Measurements from ENCODE around the gene GFOD1.

The GFOD1 gene

DNA sequence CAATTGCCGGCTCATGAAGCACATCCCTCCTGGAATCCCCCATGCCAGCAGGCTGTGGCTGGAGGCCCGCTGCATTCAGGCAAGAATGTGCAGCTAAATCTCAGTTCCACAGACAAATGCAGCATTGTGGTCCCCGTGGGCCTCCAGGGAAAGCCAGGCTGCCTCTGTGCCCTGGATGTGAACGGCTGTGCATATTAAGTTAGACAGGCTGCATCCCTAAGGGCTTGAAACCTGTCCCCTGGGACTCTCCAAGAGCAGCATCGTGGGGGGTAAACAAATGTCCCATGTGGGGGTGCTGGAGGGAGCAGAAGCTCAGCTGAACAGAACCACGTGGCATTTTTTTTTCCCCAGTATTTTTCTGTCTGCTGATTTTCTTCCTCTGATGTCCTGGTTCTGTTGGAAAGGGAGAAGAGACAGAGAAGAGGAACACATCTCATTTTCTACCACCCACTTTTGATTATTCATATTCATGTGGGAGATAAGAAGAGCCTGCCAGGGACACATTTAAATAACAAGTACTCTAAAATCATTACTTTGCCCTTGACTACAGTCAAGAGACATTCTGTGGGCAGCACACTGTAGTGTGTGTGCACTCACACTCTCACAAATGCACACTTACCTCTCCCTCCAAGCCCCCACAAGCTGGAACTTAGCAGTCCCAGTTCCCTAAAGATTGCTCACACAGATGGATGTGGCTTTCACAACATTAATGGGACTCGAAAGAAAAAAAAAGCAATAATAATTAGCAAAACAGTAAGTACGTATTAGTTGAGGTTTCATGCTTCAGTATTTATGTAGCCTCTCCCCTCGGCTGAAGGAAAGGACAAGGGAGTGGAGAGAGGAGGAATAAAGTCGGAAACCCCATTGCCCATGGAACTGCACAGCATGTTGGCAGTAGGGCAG lies 16.9 kb downstream of the GFOD1 start:
- no peaks in the 10 kb centered on the region for H3K9me2 ChIP-seq (replicated peaks; ENCODE audit: control insufficient read depth, low read length)
- H3F3A ChIP-seq (ENCODE audit: control insufficient read depth, insufficient read depth): no peaks in the 10 kb centered on the region
- peaks cover 39% of the 10 kb centered on the region for H3K4me1 ChIP-seq (ENCODE audit: control insufficient read depth, low read length)
- TF ChIP-seq CTCF (IDR thresholded peaks at IDR 0.05; ENCODE audit: low read depth, low read length, poor library complexity, severe bottlenecking): no peak
- TF ChIP-seq EZH2phosphoT487 (IDR thresholded peaks at IDR 0.05; ENCODE audit: borderline replicate concordance, low read length): no peak
- H4K20me1 ChIP-seq (ENCODE audit: control insufficient read depth, insufficient read depth, low read depth, low read length): no peaks in the 10 kb centered on the region
- H3K4me2 ChIP-seq (ENCODE audit: low read length): peak overlapping the region; percentile 12; the same call in 1 of the 2 replicates
- no peaks in the 10 kb centered on the region for H3K9me3 ChIP-seq (ENCODE audit: control insufficient read depth, insufficient read depth, low read length)
- H3K27ac ChIP-seq (ENCODE audit: low read depth, low read length): no peak overlapping the region
- H3K36me3 ChIP-seq (ENCODE audit: control insufficient read depth, low read length): no peaks in the 10 kb centered on the region
- H3K79me2 ChIP-seq (ENCODE audit: control insufficient read depth, low read length): no peaks in the 10 kb centered on the region
- H3K27me3 ChIP-seq (ENCODE audit: control insufficient read depth, low read length): no peaks in the 10 kb centered on the region
- no peak overlapping the region for H3K4me3 ChIP-seq (ENCODE audit: low read length)

- Histone ChIP-seq H3K79me2 (ENCODE audit: control insufficient read depth, low read length) (no peaks in the 10 kb centered on the region), H4K20me1 (ENCODE audit: control insufficient read depth, insufficient read depth, low read depth, low read length) (no peaks in the 10 kb centered on the region), H3K4me1 (ENCODE audit: control insufficient read depth, low read length) (peaks cover 42% of the 10 kb centered on the region), H3K4me3 (ENCODE audit: low read length) (no peak overlapping the region), H3K36me3 (ENCODE audit: control insufficient read depth, low read length) (no peaks in the 10 kb centered on the region), H3F3A (ENCODE audit: control insufficient read depth, insufficient read depth) (no peaks in the 10 kb centered on the region), H3K4me2 (ENCODE audit: low read length) (no peak overlapping the region), H3K27ac (ENCODE audit: low read depth, low read length) (no peak overlapping the region), H3K9me2 (replicated peaks; ENCODE audit: control insufficient read depth, low read length) (no peaks in the 10 kb centered on the region), H3K27me3 (ENCODE audit: control insufficient read depth, low read length) (no peaks in the 10 kb centered on the region), H3K9me3 (ENCODE audit: control insufficient read depth, insufficient read depth, low read length) (no peaks in the 10 kb centered on the region)
- TF ChIP-seq CTCF (IDR thresholded peaks at IDR 0.05; ENCODE audit: low read depth, low read length, poor library complexity, severe bottlenecking) (no peak), EZH2phosphoT487 (IDR thresholded peaks at IDR 0.05; ENCODE audit: borderline replicate concordance, low read length) (no peak)
Measured at GRCh38 chr6:13469693-13470092, 17.7 kb downstream of the GFOD1 start.

DNA sequence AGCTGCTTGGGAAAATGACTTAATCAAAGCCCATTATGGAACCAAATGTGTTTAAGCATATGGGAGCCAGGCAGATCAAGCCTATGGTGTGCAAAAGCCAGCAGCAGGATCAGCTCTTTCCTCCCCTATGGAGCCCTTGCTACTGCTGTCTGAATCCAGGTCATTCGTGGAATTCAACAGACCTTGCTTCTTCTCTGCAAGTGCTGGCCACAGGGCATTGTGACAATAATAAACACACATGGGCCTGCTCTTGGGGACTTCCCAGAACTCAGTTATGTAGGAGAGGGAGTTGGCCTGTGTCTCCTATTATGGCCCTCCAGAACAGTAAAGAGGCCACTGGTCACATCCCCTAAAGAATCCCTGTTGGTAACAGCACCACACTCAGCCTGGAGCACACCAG lies 18.6 kb downstream of the GFOD1 start:
- no peaks in the 10 kb centered on the region for H3K79me2 ChIP-seq (ENCODE audit: control insufficient read depth, low read length)
- no peak overlapping the region for H3K4me3 ChIP-seq (ENCODE audit: low read length)
- no peak overlapping the region for H3K27ac ChIP-seq (ENCODE audit: low read depth, low read length)
- H3K4me2 ChIP-seq (ENCODE audit: low read length): no peak overlapping the region
- H3K4me1 ChIP-seq (ENCODE audit: control insufficient read depth, low read length): peaks cover 44% of the 10 kb centered on the region
- H3K9me2 ChIP-seq (replicated peaks; ENCODE audit: control insufficient read depth, low read length): no peaks in the 10 kb centered on the region
- H3K27me3 ChIP-seq (ENCODE audit: control insufficient read depth, low read length): no peaks in the 10 kb centered on the region
- H3K36me3 ChIP-seq (ENCODE audit: control insufficient read depth, low read length): no peaks in the 10 kb centered on the region
- no peak for TF ChIP-seq EZH2phosphoT487 (IDR thresholded peaks at IDR 0.05; ENCODE audit: borderline replicate concordance, low read length)
- TF ChIP-seq CTCF (IDR thresholded peaks at IDR 0.05; ENCODE audit: low read depth, low read length, poor library complexity, severe bottlenecking): no peak
- no peaks in the 10 kb centered on the region for H3F3A ChIP-seq (ENCODE audit: control insufficient read depth, insufficient read depth)
- no peaks in the 10 kb centered on the region for H3K9me3 ChIP-seq (ENCODE audit: control insufficient read depth, insufficient read depth, low read length)
- H4K20me1 ChIP-seq (ENCODE audit: control insufficient read depth, insufficient read depth, low read depth, low read length): no peaks in the 10 kb centered on the region
